Measurements from ENCODE around the gene RALGAPA1. TPM values are rescaled to one million over a fixed set of nuclear protein-coding genes. Genes with fewer than 3 reads are reported as not detected.

The RALGAPA1 gene
- total and polyA plus RNA-seq, 2 of the 13 experiments (the other 11 are each of a cell fraction or from before 2014, with no cell fraction given) = 65.0 to 89.2 TPM

DNA sequence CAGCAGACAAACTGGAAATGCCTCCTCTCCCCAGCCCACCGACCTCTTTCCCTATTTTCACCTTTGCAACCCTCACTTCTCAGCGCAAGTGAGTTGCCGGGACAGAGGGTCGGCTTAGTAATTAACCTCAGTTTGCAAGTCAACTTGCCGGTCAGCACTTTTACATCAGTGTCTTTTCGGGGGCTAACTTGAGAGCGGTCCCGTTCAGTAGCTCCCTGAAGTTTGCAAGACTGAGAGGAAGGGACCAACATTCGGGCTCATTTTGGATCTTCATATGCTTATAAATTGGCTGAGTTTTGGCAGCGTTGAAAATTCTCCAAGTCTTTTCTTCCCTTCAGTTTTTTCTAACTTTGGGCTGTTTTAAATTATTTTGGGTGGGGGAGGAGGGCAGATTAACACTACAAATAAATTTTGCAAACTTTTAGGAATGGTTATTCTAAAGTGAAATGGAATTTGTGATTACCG lies 17.9 kb upstream of the RALGAPA1 start (continued):
- TF ChIP-seq, protein P1, sequence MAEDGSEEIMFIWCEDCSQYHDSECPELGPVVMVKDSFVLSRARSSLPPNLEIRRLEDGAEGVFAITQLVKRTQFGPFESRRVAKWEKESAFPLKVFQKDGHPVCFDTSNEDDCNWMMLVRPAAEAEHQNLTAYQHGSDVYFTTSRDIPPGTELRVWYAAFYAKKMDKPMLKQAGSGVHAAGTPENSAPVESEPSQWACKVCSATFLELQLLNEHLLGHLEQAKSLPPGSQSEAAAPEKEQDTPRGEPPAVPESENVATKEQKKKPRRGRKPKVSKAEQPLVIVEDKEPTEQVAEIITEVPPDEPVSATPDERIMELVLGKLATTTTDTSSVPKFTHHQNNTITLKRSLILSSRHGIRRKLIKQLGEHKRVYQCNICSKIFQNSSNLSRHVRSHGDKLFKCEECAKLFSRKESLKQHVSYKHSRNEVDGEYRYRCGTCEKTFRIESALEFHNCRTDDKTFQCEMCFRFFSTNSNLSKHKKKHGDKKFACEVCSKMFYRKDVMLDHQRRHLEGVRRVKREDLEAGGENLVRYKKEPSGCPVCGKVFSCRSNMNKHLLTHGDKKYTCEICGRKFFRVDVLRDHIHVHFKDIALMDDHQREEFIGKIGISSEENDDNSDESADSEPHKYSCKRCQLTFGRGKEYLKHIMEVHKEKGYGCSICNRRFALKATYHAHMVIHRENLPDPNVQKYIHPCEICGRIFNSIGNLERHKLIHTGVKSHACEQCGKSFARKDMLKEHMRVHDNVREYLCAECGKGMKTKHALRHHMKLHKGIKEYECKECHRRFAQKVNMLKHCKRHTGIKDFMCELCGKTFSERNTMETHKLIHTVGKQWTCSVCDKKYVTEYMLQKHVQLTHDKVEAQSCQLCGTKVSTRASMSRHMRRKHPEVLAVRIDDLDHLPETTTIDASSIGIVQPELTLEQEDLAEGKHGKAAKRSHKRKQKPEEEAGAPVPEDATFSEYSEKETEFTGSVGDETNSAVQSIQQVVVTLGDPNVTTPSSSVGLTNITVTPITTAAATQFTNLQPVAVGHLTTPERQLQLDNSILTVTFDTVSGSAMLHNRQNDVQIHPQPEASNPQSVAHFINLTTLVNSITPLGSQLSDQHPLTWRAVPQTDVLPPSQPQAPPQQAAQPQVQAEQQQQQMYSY (CRISPR knock-in tag; IDR thresholded peaks at IDR 0.05) = no peak
- TF ChIP-seq ZNF703 (CRISPR knock-in tag; IDR thresholded peaks at IDR 0.05; ENCODE audit: borderline replicate concordance) = 0 out of 2 replicates have a peak, but pooled peaks have one; percentile 5
- TF ChIP-seq, protein P2, sequence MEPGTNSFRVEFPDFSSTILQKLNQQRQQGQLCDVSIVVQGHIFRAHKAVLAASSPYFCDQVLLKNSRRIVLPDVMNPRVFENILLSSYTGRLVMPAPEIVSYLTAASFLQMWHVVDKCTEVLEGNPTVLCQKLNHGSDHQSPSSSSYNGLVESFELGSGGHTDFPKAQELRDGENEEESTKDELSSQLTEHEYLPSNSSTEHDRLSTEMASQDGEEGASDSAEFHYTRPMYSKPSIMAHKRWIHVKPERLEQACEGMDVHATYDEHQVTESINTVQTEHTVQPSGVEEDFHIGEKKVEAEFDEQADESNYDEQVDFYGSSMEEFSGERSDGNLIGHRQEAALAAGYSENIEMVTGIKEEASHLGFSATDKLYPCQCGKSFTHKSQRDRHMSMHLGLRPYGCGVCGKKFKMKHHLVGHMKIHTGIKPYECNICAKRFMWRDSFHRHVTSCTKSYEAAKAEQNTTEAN (CRISPR knock-in tag; conservative IDR thresholded peaks at IDR 0.05) = peak; percentile 24; the same call in 1 of the 2 replicates
- TF ChIP-seq, protein P3, sequence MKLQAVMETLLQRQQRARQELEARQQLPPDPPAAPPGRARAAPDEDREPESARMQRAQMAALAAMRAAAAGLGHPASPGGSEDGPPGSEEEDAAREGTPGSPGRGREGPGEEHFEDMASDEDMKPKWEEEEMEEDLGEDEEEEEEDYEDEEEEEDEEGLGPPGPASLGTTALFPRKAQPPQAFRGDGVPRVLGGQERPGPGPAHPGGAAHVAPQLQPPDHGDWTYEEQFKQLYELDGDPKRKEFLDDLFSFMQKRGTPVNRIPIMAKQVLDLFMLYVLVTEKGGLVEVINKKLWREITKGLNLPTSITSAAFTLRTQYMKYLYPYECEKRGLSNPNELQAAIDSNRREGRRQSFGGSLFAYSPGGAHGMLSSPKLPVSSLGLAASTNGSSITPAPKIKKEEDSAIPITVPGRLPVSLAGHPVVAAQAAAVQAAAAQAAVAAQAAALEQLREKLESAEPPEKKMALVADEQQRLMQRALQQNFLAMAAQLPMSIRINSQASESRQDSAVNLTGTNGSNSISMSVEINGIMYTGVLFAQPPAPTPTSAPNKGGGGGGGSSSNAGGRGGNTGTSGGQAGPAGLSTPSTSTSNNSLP (IDR thresholded peaks at IDR 0.05; ENCODE audit: low read depth, low read length) = peak; percentile 9; the same call in 1 of the 2 replicates
- TF ChIP-seq HMGA1 (CRISPR knock-in tag; conservative IDR thresholded peaks at IDR 0.05) = 0 out of 2 replicates have a peak, but pooled peaks have one; percentile 24
- TF ChIP-seq KAT8 (CRISPR knock-in tag; IDR thresholded peaks at IDR 0.05) = no peak
- 0 out of 2 replicates have a peak, but pooled peaks have one; percentile 14 for TF ChIP-seq ZNF629 (CRISPR knock-in tag; conservative IDR thresholded peaks at IDR 0.05)
- TF ChIP-seq KDM5A (IDR thresholded peaks at IDR 0.05; ENCODE audit: borderline replicate concordance, low read length) = peak; percentile 77
- TF ChIP-seq ZNF230 (CRISPR knock-in tag; IDR thresholded peaks at IDR 0.05) = no peak
- TF ChIP-seq MAFK (conservative IDR thresholded peaks at IDR 0.05 in 1 of 2, IDR thresholded peaks at IDR 0.05 in 1 of 2; ENCODE audit: low read length in 2 of 2) = peak; percentile 57 to 81; a peak in 3 of 4 replicates
- TF ChIP-seq ZSCAN20 (CRISPR knock-in tag; IDR thresholded peaks at IDR 0.05; ENCODE audit: borderline replicate concordance) = peak; percentile 48; the same call in 1 of the 2 replicates
- 0 out of 2 replicates have a peak, but pooled peaks have one; percentile 66 for TF ChIP-seq ZFP82 (CRISPR knock-in tag; IDR thresholded peaks at IDR 0.05; ENCODE audit: borderline replicate concordance)
- TF ChIP-seq ZNF577 (CRISPR knock-in tag; IDR thresholded peaks at IDR 0.05; ENCODE audit: borderline replicate concordance, low read depth) = no peak
- TF ChIP-seq ZNF660 (CRISPR knock-in tag; IDR thresholded peaks at IDR 0.05; ENCODE audit: borderline replicate concordance, low read depth) = 0 out of 2 replicates have a peak, but pooled peaks have one; percentile 6
- TF ChIP-seq PHF21A (CRISPR knock-in tag; IDR thresholded peaks at IDR 0.05) = peak; percentile 42; the same call in 1 of the 2 replicates
- TF ChIP-seq, protein P4, sequence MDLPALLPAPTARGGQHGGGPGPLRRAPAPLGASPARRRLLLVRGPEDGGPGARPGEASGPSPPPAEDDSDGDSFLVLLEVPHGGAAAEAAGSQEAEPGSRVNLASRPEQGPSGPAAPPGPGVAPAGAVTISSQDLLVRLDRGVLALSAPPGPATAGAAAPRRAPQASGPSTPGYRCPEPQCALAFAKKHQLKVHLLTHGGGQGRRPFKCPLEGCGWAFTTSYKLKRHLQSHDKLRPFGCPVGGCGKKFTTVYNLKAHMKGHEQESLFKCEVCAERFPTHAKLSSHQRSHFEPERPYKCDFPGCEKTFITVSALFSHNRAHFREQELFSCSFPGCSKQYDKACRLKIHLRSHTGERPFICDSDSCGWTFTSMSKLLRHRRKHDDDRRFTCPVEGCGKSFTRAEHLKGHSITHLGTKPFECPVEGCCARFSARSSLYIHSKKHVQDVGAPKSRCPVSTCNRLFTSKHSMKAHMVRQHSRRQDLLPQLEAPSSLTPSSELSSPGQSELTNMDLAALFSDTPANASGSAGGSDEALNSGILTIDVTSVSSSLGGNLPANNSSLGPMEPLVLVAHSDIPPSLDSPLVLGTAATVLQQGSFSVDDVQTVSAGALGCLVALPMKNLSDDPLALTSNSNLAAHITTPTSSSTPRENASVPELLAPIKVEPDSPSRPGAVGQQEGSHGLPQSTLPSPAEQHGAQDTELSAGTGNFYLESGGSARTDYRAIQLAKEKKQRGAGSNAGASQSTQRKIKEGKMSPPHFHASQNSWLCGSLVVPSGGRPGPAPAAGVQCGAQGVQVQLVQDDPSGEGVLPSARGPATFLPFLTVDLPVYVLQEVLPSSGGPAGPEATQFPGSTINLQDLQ (CRISPR knock-in tag; IDR thresholded peaks at IDR 0.05) = no peak
- no peak for TF ChIP-seq ZBTB20 (CRISPR knock-in tag; IDR thresholded peaks at IDR 0.05; ENCODE audit: borderline replicate concordance, low read depth)
- 0 out of 2 replicates have a peak, but pooled peaks have one; percentile 47 for TF ChIP-seq ZFAT (CRISPR knock-in tag; conservative IDR thresholded peaks at IDR 0.05)
- TF ChIP-seq NFIC (IDR thresholded peaks at IDR 0.05; ENCODE audit: low read length) = no peak
